ENCODE results near the gene SLC25A53.
"Not testable (repeated sequence)": the region's sequence is repeated elsewhere in the genome, so short reads cannot be mapped to it uniquely, and the experiment has no call there.

Gene SLC25A53

DNA sequence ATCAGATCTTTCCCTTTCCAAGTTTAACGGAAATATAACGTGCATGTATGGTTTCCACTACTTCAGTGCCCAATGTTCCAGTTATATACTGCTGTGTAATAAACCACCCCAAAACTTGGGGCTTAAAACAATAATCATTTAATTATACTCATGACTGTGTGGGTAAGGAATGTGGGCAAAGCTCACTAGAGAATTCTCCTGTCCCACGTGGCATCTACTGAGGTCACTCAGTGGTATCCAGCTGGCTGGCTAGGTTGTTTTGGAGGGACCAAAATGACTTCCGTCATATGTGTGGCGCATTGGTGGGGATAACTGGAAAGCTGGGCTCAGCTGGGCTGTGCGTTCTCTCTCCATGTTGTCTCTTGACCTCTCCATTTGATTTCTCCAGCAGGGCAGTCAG lies 26.0 kb downstream of the SLC25A53 start:
- no peak for DNase-seq (ENCODE audit: low read depth in 2 of 2)

DNA sequence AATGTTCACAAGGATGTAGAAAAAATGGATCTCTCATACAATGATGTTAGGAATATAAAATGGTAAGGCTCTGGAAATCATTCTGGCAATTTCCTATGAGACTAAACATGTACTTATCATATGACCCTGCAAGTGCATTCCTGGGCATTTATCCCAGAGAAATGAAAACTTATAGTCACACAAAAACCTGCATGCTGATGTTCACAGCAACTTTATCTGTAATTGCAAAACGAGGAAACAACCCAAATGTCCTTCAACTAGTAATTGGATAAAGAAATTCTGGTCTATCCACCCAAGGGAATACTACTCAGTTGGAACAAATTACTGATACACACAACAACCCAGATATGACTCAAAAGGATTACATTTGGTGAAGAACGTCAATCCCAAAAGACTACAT lies 30.0 kb downstream of the SLC25A53 start:
- no peak for DNase-seq (ENCODE audit: low read depth in 2 of 2)

DNA sequence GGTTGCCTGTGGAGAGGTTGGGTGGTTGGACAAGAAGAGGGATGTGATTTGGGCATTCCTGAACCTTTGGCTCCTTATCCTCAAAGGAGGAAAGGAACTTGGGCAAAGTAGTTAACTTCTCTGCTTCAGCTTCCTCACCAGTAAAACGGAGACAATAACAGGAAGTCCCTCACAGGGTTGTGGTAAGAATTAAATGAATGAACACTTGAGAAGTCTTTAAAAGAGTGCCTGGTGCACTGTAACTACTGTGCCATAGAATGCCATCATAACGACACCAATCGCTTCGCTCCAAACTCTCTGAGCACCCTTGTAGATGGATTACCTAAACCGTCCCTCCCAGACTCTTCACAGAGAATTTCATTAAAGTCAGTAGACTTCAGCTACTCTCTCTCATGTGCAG lies 34.0 kb downstream of the SLC25A53 start:
- no peak for DNase-seq (ENCODE audit: low read depth in 2 of 2)

DNA sequence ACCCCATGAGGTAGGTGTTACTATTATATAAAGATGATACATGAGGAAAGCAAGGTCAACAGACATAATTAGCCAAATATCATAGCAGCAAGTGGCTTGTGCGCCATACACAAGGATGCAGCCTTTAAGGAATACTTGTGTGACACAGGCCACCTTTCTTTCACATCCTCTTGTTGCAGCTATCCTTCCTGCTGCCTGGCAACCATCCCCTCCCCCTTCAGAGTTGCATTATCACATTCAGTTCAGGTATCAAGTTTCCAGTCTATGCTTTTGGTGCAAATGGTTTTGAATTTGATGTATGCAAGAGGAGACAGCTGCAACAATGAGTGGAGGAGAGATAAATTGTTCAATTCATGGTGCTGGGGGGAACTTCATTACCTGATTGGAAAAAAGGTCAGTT lies 38.0 kb downstream of the SLC25A53 start:
- DNase-seq (ENCODE audit: low read depth in 2 of 2) = no peak

- DNase-seq (ENCODE audit: low read depth in 2 of 2) = no peak
Measured at GRCh38 chrX:104117759-104118158, 39.0 kb downstream of the SLC25A53 start.

DNA sequence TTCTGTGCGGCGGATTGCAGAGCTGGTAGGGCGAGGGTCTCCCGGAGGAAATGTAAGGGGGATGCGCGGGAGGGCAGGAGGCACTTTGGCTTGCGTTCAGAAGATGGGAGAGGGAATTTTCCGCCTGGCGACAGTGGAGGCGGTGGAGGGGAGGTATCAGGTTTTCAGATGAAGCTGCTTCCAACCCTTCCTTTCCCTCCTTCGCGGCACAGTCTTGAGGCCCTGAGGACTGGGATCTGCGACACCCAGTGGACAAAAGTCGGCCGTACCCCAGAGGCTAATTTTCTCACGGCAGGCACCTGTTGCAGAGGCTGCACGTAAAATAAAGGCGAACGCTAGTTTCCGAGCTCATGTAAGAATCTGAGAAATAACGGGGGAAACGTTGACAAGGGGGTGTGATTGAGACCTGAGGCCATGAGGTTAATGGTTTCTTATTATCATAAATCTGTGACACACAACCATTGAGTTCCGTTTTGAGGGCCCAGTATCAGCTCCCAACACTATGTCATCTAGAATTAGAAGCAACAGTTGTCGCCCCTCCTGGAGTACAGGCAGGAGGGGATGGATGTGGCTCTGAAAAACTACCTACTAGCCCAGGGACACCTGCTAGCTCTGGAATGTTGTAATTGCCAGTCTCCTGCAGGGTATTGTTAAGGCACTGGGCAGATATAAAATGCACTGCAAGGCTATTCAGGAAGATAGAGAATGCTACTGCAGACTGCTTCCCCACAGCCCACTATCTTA lies 43.4 kb downstream of the SLC25A53 start:
- DNase-seq (ENCODE audit: low read depth in 2 of 2) = peak in 1 of 2 donors; percentile 23

DNA sequence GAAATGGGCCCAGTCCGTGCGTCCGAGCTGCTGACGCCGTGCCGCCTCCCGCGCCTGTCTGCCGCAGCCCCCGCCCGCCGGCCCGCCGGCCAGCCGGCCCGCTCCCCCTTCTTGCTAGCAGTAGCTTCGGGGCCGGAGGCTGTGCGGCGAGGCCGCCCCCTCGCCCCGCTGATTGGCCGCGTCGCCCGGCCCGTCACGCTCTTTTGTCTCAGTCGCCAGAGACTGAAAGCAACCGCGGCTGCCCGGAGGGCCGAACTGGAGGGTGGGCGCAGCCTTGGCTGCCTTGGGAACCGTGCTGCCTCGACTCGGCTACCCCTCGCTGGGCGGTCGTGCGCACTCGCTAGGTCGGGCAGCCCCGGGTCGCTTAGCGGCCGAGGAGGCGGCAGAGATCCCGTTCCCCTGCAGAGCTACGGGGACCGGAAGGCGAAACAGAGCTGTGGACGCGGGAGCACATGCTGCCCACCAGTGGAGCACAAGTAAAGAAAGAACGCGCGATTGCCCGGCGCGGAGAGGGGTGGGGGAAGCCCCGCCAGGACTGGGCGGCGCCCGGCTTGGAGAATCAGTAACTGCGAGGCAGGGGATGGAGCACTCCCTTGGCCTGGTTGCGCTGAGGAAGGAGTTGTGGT lies 44.4 kb downstream of the SLC25A53 start, which contains the start of gene ZCCHC18:
TSS of gene ZCCHC18 (plus strand) at position 198 of the 626 bp plus-strand sequence. CDS start 1,589 bp downstream, outside the sequence.
- DNase-seq (ENCODE audit: low read depth in 2 of 2) = no peak

DNA sequence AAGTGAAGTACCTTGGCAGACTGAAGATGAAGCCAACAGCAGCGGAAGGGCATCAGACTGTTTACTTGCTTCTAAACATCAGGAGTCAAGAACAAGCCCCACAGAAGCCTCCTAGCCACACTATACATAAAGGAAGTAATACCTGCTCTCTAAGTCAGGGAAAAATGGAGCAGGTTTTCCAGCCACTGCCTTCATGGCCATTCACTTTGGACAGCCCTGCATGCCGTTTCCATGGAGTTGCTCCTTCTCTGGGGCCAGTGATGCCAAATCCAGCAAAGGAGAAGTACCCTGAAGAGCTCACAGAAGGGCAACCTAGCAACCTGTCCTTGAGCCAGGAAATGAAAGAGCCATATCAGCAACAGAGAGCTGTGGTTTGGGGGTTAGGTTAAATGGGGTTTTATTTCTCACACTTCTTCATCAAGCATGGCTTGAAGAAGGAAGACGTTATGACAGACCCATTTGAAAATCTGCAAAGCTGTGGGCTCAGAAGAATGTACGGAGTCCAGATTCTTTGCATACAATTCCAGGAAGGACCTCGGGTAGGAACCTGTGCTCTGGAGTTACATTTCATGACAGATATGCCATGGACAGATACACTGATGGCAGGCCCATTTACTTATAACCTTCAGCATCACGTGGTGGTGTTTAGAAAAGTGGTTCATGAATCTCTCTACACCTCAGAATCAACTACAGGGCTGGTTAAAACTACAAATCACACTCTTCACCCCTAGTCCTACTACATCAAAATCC lies 46.1 kb downstream of the SLC25A53 start:
- DNase-seq (ENCODE audit: low read depth in 2 of 2) = not testable (repeated sequence)

DNA sequence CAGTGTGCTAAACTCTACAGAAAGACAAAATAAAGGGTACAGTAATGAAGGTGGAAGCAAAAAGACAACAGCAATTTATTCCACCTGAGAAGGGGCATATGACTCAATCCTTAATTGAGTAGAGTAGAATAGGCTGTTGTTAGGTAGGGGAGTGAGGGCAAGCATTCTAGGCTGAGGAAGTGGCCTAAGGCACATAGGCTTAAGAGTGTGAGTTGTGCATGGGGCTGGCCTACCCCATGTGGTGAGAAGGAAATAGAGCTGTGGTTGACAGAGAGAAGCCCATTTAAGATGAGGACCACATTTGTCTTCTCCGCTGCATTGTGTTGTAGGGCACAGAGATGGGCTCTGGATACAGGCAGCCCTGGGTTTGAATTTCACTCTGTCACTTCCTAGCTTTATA lies 47.9 kb downstream of the SLC25A53 start:
- DNase-seq (ENCODE audit: low read depth in 2 of 2) = no peak

GRCh38 chrX:104105330-104106262 lies 51.2 kb downstream of the SLC25A53 start:
- no peak for DNase-seq (ENCODE audit: low read depth in 2 of 2)

DNA sequence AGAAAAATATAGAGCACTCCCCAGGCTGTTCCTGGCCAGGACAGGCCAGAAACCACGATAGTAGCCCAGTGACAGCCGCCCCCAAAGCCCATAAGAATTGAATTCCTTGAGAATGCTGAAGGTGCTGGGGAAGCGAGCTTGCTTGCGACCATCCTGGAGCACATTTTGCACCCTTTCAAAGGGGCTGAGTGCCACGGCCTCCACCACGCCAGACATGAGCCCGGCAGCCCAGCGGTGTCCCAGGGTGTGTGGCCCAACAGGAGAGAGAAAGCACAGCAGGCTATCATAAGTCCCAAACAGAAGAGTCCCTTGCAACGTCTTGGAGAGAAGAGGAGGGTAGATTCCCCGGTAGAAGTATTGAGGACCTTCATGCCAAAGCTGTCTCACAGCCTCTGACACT lies 52.1 kb downstream of the SLC25A53 start:
- no peak for DNase-seq (ENCODE audit: low read depth in 2 of 2)

DNA sequence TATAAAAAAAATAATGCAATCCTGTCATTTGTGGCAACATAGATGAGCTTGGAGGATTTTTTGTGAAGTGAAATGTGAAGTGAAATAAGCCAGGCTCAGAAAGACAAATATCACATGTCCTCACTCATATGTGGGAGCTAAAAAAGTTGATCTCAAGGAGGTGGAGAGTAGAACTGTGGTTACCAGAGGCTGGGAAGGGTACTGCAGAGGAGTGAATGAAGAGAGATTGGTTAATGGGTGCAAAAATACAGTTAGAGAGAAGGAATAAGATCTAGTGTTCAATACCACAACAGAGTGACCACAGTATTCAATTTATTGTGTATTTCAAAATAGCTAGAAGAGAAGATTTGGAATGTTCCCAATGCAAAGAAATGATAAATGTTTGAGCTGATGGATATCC lies 57.9 kb downstream of the SLC25A53 start:
- no peak for DNase-seq (ENCODE audit: low read depth in 2 of 2)

DNA sequence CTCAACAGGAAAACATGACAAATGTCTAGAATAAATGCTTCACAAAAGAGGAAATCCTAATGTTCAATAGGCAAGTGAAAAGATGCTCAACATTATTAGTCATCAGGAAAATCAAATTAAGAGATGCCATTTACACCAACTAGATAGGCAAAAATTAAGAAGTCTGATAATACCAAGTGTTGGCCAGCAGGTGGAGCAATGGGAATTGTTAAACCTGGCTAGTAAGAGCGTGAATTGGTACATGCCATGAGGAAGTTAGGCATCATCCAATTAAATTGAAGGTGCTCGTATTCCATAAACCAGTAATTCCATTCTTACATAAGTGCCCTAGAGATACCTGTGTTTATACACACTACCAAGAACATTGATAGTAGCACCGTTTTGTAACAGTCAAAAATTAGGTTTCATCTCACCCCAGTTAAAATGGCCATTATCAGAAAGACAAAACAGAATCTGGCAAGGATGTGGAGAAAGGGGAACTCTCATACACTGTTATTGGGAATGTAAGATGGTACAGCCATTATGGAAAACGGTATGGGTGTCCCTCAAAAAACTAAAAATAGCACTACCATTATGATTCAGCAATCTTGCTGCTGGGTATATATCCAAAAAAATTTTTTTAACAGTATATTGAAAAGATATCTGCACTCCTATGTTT lies 58.5 kb downstream of the SLC25A53 start:
- peak in 1 of 2 donors; percentile 19 for DNase-seq (ENCODE audit: low read depth in 2 of 2)

DNA sequence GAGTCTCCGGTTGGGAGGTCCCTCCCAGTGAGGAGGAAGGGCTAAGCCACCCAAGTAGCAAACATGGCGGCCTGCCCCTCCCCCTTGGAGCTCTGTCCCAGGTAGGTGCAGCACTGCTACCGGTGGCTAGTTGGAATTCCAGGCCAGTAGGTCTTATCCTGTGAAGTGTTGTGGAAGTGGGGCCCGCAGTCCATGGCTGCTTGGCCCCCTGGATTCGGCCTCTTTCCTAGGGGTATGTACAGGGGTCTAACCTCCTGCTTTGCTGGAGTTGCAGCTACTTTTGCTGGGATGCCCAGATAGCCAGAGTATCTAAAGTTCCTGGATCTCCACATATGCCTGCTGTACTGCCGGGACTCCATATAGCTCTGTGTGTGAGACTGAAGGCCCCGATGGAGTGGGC lies 70.9 kb downstream of the SLC25A53 start:
- DNase-seq (ENCODE audit: low read depth in 2 of 2) = no peak

DNA sequence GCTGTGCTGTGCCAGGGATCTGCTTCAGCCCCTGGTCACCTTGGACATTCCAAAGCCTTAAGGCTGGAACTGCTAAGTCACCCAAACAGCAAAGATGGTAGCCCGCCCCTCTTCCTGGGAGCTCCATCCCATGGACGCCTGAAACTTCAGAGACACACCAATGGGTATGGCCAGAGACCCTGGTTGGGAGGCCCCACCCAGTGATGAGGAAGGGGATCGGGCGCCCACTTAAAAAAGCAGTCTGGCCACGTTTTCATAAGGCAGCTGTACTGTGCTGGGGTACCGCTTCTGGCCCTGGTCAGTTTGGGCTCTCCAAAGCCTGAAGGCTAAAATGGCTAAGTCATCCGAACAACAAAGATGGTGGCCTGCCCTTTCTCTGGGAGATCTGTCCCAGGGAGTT lies 71.3 kb downstream of the SLC25A53 start:
- no peak for DNase-seq (ENCODE audit: low read depth in 2 of 2)

GRCh38 chrX:104084534-104085277 lies 72.1 kb downstream of the SLC25A53 start:
- DNase-seq (ENCODE audit: low read depth in 2 of 2) = no peak

DNA sequence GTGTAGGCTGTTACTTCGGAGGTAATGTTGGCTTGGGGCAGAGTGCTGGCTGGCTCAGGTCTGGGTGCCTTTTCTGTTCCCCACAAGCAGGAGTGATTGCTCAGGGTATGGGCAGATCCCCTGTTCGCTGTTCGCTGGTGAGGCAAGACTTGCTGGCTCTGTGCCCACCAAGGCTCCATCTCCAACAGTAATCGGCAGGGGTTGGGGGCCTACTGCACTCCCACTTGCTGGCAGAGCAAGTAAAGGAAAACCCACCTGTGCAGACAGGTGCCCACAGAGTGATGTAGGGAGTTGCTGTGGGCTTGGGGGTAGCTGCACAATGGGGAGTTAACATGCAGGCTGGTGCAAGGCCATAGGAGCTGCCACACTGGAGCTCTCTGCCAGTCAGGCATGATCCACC lies 72.7 kb downstream of the SLC25A53 start:
- no peak for DNase-seq (ENCODE audit: low read depth in 2 of 2)

GRCh38 chrX:104077854-104078253 lies 79.0 kb downstream of the SLC25A53 start:
- DNase-seq (ENCODE audit: low read depth in 2 of 2) = not testable (repeated sequence)

- DNase-seq (ENCODE audit: low read depth in 2 of 2) = not testable (repeated sequence)
Measured at GRCh38 chrX:104075778-104076445, 80.9 kb downstream of the SLC25A53 start, which contains the start of gene TMSB15C. Gene TMSB15C (minus strand): TSS chrX:104076236.

- DNase-seq (ENCODE audit: low read depth in 2 of 2) = not testable (repeated sequence)
Measured at GRCh38 chrX:104062636-104063035, 94.2 kb downstream of the SLC25A53 start.

Measured in stimulated activated CD8-positive, alpha-beta memory T cell treated with anti-CD3 and anti-CD28 coated beads, Interleukin-15, amount 100 ng/mL, for 4 hours (primary cell).